GM23338 (cell line): ENCODE measurements around the gene SFT2D3. TPM values are rescaled to one million over a fixed set of nuclear protein-coding genes. Genes with fewer than 3 reads are reported as not detected.

Experiments
- ATAC-seq: fragments of 200-7000 bp; cut with Tn5 transposase; 3 replicates; pipeline ENCODE4 v1.9.1; 2020
- DNase-seq: peaks from one replicate; pipeline ENCODE4 v3.0.0-alpha.2; 2015; ENCODE audit warnings: low spot score
- H2AFZ ChIP-seq: fragments of 200-600 bp; sonication (generic); 2 replicates; pipeline ENCODE4 v1.8.0; 2016; ENCODE audit warnings: antibody characterized with exemption, mild to moderate bottlenecking, moderate library complexity
- H3F3A ChIP-seq: fragments of 200-600 bp; sonication (generic); replicated peaks from 2 replicates; pipeline ENCODE4 v1.8.0; 2017; ENCODE audit warnings: antibody characterized with exemption, mixed run types, low read depth
- H3K27ac ChIP-seq: fragments of 200-600 bp; sonication (generic); 2 replicates; pipeline ENCODE4 v1.6.1; 2016; ENCODE audit warnings: low read depth
- H3K27me3 ChIP-seq: fragments of 200-600 bp; sonication (generic); 2 replicates; pipeline ENCODE4 v1.8.0; 2016; ENCODE audit warnings: mild to moderate bottlenecking, mixed run types, moderate library complexity; ENCODE audit not compliant: insufficient read depth
- H3K36me3 ChIP-seq: fragments of 200-600 bp; sonication (generic); 2 replicates; pipeline ENCODE4 v1.8.0; 2016; ENCODE audit warnings: mild to moderate bottlenecking; ENCODE audit not compliant: insufficient read depth
- H3K4me1 ChIP-seq: fragments of 200-600 bp; sonication (generic); 2 replicates; pipeline ENCODE4 v1.8.0; 2016; ENCODE audit warnings: mild to moderate bottlenecking, moderate library complexity; ENCODE audit not compliant: insufficient read depth
- H3K4me2 ChIP-seq: fragments of 200-600 bp; sonication (generic); 2 replicates; pipeline ENCODE4 v1.7.1; 2017; ENCODE audit warnings: mixed run types
- H3K4me3 ChIP-seq: fragments of 200-600 bp; sonication (generic); 2 replicates; pipeline ENCODE4 v1.6.1; 2016; ENCODE audit warnings: mixed run types
- H3K79me2 ChIP-seq: fragments of 200-600 bp; sonication (generic); replicated peaks from 2 replicates; pipeline ENCODE4 v1.8.0; 2017; ENCODE audit warnings: mild to moderate bottlenecking; ENCODE audit not compliant: insufficient read depth
- H3K9me2 ChIP-seq: fragments of 200-600 bp; sonication (generic); 2 replicates; pipeline ENCODE4 v1.8.0; 2017; ENCODE audit not compliant: insufficient read depth
- H4K20me1 ChIP-seq: fragments of 200-600 bp; sonication (generic); replicated peaks from 2 replicates; pipeline ENCODE4 v1.8.0; 2017; ENCODE audit warnings: mild to moderate bottlenecking; ENCODE audit not compliant: insufficient read depth
- H3K27ac Mint-ChIP-seq: 2 replicates; pipeline ENCODE4 v1.8.0; 2020; ENCODE audit warnings: inconsistent platforms, mild to moderate bottlenecking, moderate library complexity, mixed read lengths
- H3K27me3 Mint-ChIP-seq: 3 replicates; pipeline ENCODE4 v1.8.0; 2022; ENCODE audit warnings: low read depth, mild to moderate bottlenecking, moderate library complexity, mixed read lengths, inconsistent platforms; ENCODE audit not compliant: insufficient read depth, poor library complexity
- H3K36me3 Mint-ChIP-seq: 3 replicates; pipeline ENCODE4 v1.8.0; 2021; ENCODE audit warnings: low read depth, mild to moderate bottlenecking, inconsistent platforms, moderate library complexity, mixed read lengths
- H3K4me1 Mint-ChIP-seq: 3 replicates; pipeline ENCODE4 v1.8.0; 2020; ENCODE audit warnings: mild to moderate bottlenecking, inconsistent platforms, mixed read lengths
- H3K4me3 Mint-ChIP-seq: 3 replicates; pipeline ENCODE4 v1.8.0; 2021; ENCODE audit warnings: moderate library complexity, mild to moderate bottlenecking, inconsistent platforms, mixed read lengths
- H3K9me3 Mint-ChIP-seq: 3 replicates; pipeline ENCODE4 v1.8.0; 2020; ENCODE audit warnings: moderate library complexity, mild to moderate bottlenecking, inconsistent platforms, mixed read lengths
- CREB1 ChIP-seq: fragments of 250-450 bp; sonication (Bioruptor Pico); IDR thresholded peaks from 2 replicates; pipeline ENCODE4 v1.5.0; 2020; ENCODE audit warnings: low read depth, mild to moderate bottlenecking, moderate library complexity
- CTCF ChIP-seq, 2 experiments: fragments of 200-600 bp in 1 of 2; sonication (generic) in 1 of 2; conservative IDR thresholded peaks; 2 replicates each; pipeline versions ENCODE4 v1.5.1 to v1.6.1; 2016 to 2017; ENCODE audit warnings: antibody characterized with exemption in 2 of 2, low read depth in 2 of 2, mild to moderate bottlenecking in 2 of 2, moderate library complexity in 1 of 2
- ETS1 ChIP-seq: IDR thresholded peaks from 2 replicates; pipeline ENCODE4 v1.6.1; 2016; ENCODE audit warnings: antibody characterized with exemption
- EZH2 ChIP-seq: fragments of 200-600 bp; sonication (generic); IDR thresholded peaks from one replicate; pipeline ENCODE4 v1.8.0; 2017; ENCODE audit warnings: antibody characterized with exemption, mild to moderate bottlenecking, low read depth; ENCODE audit not compliant: unreplicated experiment
- EZH2phosphoT487 ChIP-seq: fragments of 200-600 bp; sonication (generic); IDR thresholded peaks from one replicate; pipeline ENCODE4 v1.8.1; 2018; ENCODE audit warnings: antibody characterized with exemption; ENCODE audit not compliant: unreplicated experiment
- JUNB ChIP-seq: IDR thresholded peaks from one replicate; pipeline ENCODE4 v1.6.1; 2016; ENCODE audit warnings: antibody characterized with exemption; ENCODE audit not compliant: unreplicated experiment
- NANOG ChIP-seq: IDR thresholded peaks from 2 replicates; pipeline ENCODE4 v1.6.1; 2016; ENCODE audit warnings: antibody characterized with exemption, borderline replicate concordance
- POLR2AphosphoS5 ChIP-seq: IDR thresholded peaks from 2 replicates; pipeline ENCODE4 v1.6.1; 2016; ENCODE audit warnings: antibody characterized with exemption, low read depth
- STAT1 ChIP-seq: IDR thresholded peaks from one replicate; pipeline ENCODE4 v1.6.1; 2016; ENCODE audit warnings: antibody characterized with exemption; ENCODE audit not compliant: unreplicated experiment
- ZNF114 ChIP-seq: fragments of 250-450 bp; sonication (Bioruptor Pico); IDR thresholded peaks from 2 replicates; pipeline ENCODE4 v1.5.0; 2020; ENCODE audit warnings: mild to moderate bottlenecking, moderate library complexity
- ZNF331 ChIP-seq: fragments of 250-450 bp; sonication (Bioruptor Pico); IDR thresholded peaks from 2 replicates; pipeline ENCODE4 v1.5.0; 2020; ENCODE audit warnings: low read depth, mild to moderate bottlenecking, moderate library complexity
- ZNF462 ChIP-seq: fragments of 250-450 bp; sonication (Bioruptor Pico); IDR thresholded peaks from 2 replicates; pipeline ENCODE4 v1.5.0; 2020; ENCODE audit warnings: mild to moderate bottlenecking, moderate library complexity
- polyA plus RNA-seq: library from polyadenylated mRNA; unstranded; fragments of >200 nt; fragmentation: Nextera tagmentation; extraction: Ambion mirVana; gene quantifications from 2 replicates; pipeline ENCODE4 v1.2.1, GENCODE V29; 2016
- total RNA-seq: library from RNA; depleted of rRNA; stranded (reverse); fragments of >200 nt; shearing (Covaris generic); gene quantifications from 2 replicates; pipeline ENCODE4 v1.2.3, GENCODE V29; 2014
- TF ChIP-seq, protein P1 (sequence below): IDR thresholded peaks from one replicate; pipeline ENCODE4 v1.6.1; 2018; ENCODE audit warnings: antibody characterized with exemption; ENCODE audit not compliant: unreplicated experiment

Gene SFT2D3
- total and polyA plus RNA-seq, 2 experiments from 2014 or later: 13.7 TPM; not detected in 1

GRCh38 chr2:127715778-127716449 is 14.6 kb downstream of the SFT2D3 start:
- H3K27me3 Mint-ChIP-seq: peaks cover 4% of the 10 kb centered on the region
- peak; percentile 34 for DNase-seq
- peaks cover 40% of the 10 kb centered on the region for H3K36me3 ChIP-seq

More at GRCh38 chr2:127715778-127716449, 14.6 kb downstream of the SFT2D3 start:
- no peaks in the 10 kb centered on the region for H3K9me3 Mint-ChIP-seq
- TF ChIP-seq, protein P1, sequence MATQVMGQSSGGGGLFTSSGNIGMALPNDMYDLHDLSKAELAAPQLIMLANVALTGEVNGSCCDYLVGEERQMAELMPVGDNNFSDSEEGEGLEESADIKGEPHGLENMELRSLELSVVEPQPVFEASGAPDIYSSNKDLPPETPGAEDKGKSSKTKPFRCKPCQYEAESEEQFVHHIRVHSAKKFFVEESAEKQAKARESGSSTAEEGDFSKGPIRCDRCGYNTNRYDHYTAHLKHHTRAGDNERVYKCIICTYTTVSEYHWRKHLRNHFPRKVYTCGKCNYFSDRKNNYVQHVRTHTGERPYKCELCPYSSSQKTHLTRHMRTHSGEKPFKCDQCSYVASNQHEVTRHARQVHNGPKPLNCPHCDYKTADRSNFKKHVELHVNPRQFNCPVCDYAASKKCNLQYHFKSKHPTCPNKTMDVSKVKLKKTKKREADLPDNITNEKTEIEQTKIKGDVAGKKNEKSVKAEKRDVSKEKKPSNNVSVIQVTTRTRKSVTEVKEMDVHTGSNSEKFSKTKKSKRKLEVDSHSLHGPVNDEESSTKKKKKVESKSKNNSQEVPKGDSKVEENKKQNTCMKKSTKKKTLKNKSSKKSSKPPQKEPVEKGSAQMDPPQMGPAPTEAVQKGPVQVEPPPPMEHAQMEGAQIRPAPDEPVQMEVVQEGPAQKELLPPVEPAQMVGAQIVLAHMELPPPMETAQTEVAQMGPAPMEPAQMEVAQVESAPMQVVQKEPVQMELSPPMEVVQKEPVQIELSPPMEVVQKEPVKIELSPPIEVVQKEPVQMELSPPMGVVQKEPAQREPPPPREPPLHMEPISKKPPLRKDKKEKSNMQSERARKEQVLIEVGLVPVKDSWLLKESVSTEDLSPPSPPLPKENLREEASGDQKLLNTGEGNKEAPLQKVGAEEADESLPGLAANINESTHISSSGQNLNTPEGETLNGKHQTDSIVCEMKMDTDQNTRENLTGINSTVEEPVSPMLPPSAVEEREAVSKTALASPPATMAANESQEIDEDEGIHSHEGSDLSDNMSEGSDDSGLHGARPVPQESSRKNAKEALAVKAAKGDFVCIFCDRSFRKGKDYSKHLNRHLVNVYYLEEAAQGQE: no peak
- TF ChIP-seq JUNB: no peak
- no peak for TF ChIP-seq ZNF114 (CRISPR knock-in tag)
- TF ChIP-seq CREB1 (CRISPR knock-in tag): no peak
- no peak for TF ChIP-seq EZH2phosphoT487
- no peak for TF ChIP-seq NANOG
- no peak for TF ChIP-seq CTCF (conservative IDR thresholded peaks at IDR 0.05; ENCODE audit: low read depth in 2 of 2)
- no peak for TF ChIP-seq ZNF331 (CRISPR knock-in tag)
- TF ChIP-seq ETS1: no peak
- TF ChIP-seq ZNF462 (CRISPR knock-in tag): no peak
- no peak for TF ChIP-seq EZH2
- TF ChIP-seq POLR2AphosphoS5: no peak
- TF ChIP-seq STAT1: no peak
- no peak overlapping the region for H3K27ac ChIP-seq
- no peaks in the 10 kb centered on the region for H3F3A ChIP-seq
- peaks cover 32% of the 10 kb centered on the region for H3K36me3 Mint-ChIP-seq
- peaks cover 11% of the 10 kb centered on the region; the same call in 1 of the 2 replicates for H3K79me2 ChIP-seq
- H3K4me2 ChIP-seq: no peak overlapping the region
- no peak overlapping the region for H3K27ac Mint-ChIP-seq
- no peak overlapping the region for H3K4me3 Mint-ChIP-seq
- H3K4me1 Mint-ChIP-seq: peaks cover 7% of the 10 kb centered on the region
- peak; percentile 76 for ATAC-seq
- no peak overlapping the region for H2AFZ ChIP-seq
- no peaks in the 10 kb centered on the region for H3K4me1 ChIP-seq
- H3K9me2 ChIP-seq: no peaks in the 10 kb centered on the region
- no peaks in the 10 kb centered on the region for H3K27me3 ChIP-seq
- peaks cover 6% of the 10 kb centered on the region; the same call in 1 of the 2 replicates for H4K20me1 ChIP-seq
- no peak overlapping the region for H3K4me3 ChIP-seq
